ENCODE measurements around the gene ZDHHC8.

Gene ZDHHC8

DNA sequence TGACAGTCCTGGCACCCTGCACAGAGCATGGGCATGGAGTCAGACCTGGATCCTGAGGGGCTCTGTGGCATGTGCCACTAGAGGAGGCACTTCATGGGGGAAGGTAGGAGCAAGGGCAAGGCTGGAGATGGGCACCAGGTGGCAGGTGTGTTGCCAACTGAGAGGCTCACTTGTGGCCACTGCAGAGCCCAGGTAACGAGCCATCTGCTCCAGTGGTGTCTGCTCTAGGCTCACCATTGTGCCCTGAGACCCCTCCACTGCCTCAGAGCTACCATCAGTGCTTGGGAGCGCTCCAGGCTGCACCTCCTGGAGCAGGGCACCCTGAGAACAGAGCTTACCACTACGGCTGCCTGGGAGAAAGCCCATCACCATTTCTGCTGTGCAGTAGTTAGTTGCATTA, 1.3 kb upstream of the ZDHHC8 start:
- no peak for DNase-seq

GRCh38 chr22:20130731-20131596, 640 bp upstream of the ZDHHC8 start:
- peak; percentile 69 for DNase-seq

- DNase-seq, result no peak
Measured at GRCh38 chr22:20131859-20132685, 468 bp downstream of the ZDHHC8 start.

DNA sequence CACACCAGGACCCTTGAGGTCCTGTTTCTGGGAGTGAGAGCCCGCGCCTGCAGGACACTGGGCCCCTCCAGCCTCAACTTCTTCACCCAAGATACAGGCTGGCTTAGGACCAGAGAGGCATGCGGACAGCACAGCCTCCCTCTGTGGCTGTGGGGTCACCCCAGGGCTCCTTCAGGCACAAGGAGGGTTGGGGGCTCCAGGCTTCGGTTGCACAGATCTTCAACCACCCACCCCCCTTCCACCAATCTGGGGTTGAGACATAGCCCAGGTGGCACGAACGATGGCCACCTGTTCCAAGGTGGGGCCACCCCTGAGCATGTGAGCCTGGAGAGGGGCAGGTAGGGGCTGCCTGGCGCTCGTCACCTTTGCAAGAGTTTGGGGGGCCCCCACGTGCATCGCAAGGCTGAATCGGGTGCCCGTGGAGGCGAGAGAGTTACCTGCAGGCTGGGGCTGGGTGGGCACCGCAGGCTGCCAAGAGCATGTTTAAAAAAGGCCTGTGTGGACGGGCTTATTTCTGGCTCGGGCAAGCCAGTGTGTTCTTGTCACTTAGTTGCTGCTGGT, 1.2 kb downstream of the ZDHHC8 start:
- no peak for DNase-seq

- no peak for DNase-seq
Measured at GRCh38 chr22:20133930-20134549, 2.4 kb downstream of the ZDHHC8 start.

DNA sequence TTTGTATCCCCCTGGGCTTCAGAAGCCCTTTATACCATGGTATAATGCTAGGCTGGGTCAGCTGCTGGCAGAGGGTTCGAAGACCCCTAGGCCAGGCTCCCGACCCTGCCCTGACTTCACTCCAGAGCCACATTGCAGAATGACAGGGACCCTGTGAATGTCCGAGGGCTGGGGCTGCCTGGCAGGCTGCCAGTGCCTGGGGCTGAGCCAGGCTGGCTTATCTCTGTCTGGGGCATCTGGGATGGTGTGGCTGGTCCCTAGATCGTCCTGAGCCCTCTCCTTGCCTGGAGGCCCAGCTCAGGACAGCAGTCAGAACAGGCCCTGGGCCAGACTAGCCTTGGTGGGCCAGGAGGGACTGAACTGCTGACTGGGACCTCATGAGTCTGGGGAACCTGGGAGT, 3.7 kb downstream of the ZDHHC8 start:
- no peak for DNase-seq

DNA sequence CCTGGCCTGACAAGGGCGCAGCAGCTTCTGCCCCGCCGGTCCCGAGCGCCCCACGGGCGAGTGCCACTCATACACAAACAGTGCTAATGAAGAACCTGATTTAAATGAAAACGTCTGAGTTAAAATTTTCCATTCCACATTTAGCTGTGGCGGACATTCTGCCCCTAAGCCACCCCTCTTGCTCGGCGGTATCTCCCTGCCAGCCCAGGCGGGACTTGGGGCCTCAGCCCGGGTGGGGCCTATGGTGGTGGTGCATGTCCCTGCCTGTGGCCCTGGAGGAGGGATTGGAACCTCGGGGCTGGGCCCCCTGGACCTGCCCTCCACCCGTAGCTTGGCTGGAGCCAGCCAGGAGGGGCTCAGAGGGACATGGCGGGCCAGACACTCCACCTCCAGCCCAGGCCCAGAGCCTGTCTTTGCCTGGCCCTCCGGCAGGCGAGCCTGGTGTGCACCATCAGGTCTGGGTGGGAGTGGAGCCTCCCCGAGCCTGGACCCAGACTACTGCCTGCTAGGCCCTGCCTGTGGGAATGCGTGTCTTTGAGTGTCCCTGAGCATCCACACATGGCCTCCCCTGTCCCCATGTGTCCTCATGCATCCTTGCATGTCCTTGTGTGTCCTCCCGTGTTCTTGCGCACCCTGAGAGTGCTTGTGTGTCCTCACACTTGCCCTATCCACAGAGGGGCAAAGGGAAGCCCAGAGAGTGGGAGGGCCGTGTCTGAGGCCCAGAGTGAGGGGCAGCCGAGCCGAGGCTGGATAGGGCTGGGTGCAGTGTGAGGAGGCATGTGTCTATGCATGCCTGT, 4.4 kb downstream of the ZDHHC8 start:
- DNase-seq, result no peak

DNA sequence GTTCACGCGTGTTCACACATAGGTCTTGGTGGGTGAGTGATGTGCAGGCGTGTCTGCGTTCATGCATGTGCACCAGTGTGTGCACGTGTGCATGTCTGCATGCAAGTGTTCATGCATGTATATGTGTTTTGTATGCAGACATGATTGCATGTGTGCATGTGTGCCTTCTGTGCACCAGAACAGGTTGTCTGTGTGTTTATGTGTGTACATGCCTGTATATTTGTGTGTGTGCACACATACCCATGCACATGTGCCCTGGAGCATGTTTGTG, 4.9 kb downstream of the ZDHHC8 start:
- DNase-seq, result no peak

GRCh38 chr22:20137113-20137512, 5.5 kb downstream of the ZDHHC8 start:
- DNase-seq, result no peak

DNA sequence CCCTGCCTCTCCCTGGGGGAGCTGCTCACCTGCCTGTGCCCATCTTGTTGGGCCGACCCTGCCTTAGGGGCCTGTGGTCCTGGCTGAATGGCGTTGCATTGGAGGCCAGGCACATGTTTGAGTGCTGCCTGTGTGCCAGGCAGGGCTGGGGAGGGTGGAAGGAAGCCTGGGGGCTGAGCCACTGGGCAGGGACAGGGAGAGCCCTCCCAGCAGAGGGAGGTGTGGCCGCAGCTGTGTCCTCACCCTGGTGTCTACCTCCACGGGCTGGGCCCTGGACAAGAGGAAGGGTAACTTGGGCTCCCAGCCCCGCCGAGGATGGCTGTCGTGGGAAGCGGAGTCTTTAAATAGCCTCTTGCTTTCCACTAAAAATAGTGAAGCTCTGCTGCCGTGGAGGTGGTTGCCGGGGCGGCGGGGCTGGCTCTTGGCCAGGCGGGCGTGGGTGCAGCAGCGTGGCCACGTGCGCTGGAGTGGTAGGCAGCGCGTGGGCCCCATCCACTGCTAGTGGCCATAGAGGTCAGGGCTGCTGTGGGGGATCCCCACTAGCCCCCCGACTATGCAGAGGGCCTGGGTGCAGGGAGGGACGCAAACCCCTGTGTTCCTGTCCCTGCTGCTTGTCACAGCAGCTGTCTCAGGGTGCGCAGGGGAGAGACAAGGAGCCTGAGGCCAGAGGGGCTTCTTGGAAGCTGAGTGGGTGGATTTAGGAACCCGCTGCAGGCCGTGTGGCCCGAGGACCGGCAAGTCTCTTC, 6.2 kb downstream of the ZDHHC8 start:
- DNase-seq, result no peak

DNA sequence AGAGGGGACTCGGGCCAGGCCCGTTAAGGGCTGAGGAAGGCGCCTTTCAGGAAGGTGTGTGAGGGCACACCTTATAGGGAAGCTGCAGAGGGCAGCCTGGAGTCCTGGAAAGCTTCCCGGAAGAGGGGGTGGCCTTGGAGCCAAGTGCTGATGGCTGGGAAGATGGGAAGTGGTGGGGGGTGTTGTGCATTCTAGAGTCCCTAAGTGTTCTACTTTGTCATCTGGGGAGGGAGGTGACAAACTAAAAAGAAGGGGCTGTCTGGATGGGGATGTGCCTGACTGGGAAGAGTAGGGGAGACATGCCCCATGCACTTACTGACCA, 6.8 kb downstream of the ZDHHC8 start:
- DNase-seq, result no peak

DNA sequence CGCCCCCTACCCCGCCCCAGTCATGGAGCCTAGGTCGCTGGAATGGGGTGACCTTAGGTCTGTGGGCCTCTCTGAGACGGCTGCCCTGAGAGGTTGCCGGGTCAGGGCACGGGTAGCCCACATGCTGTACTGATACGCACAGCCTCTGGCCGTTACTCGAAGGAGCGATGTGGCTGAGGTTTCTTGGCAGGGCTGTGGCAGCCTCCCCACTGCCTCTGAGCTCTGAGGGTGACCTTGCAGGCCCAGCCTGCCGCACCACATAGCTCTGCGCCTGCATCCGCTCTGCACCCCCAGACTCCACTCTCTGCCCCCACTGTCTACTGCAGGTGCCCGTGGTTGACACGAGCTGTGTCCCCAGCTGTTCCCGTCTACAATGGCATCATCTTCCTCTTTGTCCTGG, 7.3 kb downstream of the ZDHHC8 start:
- DNase-seq, result no peak

GRCh38 chr22:20139391-20140106, 7.9 kb downstream of the ZDHHC8 start:
- DNase-seq, result no peak

GRCh38 chr22:20140107-20140445, 8.5 kb downstream of the ZDHHC8 start:
- DNase-seq, result no peak

DNA sequence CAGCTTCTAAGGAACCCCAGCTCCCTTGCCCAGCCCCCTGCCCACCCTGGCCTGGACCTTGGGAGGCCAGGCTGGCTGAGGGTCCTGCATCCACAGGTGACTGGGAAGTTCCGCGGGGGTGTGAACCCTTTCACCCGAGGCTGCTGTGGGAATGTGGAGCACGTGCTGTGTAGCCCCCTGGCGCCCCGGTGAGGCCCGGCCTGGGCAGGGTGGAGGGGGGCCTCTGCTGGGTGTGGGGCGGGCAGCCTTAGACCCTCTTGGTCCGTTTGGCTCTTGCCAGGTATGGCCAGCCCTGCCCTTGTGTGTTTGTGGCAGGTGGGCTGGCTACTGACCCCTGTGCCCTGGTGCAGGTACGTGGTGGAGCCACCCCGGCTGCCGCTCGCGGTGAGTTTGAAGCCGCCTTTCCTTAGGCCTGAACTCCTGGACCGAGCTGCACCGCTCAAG, 8.9 kb downstream of the ZDHHC8 start:
- no peak for DNase-seq

DNA sequence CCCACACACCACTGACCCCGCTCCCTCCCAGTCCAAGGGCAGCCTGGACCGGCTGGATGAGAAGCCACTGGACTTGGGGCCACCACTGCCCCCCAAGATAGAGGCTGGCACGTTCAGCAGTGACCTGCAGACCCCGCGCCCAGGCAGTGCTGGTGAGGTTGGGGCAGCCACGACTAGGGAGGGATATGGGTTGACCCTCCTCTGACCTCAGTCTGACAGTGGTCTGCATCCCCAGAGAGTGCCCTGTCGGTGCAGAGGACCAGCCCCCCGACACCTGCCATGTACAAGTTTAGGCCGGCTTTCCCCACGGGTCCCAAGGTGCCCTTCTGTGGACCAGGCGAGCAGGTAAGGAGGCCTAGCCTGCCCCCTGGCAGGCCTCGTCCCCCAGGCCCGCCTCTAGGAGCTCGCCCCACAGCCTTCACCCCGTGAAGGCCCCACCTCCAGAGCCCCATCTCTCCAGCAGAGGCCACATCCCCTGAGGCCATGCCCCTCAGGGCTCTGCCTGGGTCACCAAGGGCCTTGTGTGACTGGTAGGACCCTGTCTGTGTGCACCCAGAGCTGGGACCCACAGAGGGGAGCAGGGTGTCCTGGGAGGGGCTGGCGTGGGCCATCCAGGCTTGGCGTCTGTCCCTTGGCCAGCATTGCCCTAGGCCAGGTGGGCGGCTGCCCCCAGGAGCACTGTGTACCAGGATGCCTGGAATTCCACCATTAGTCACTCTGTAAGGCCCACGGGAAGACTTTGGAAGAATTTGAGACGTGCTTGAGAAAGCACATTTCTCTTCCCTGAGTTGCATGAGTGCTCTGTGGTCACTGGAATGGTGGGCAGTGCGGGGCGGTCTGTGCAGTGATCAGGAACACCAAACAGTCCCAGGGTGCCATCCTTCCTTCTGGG, 9.8 kb downstream of the ZDHHC8 start:
- DNase-seq, result no peak

- DNase-seq, result no peak
Measured at GRCh38 chr22:20142711-20143621, 11.4 kb downstream of the ZDHHC8 start.

- DNase-seq, result no peak
Measured at GRCh38 chr22:20143883-20144665, 12.5 kb downstream of the ZDHHC8 start.
